ENCODE results near the gene LDHA.
"Not testable (repeated sequence)": the region's sequence is repeated elsewhere in the genome, so short reads cannot be mapped to it uniquely, and the experiment has no call there.

Gene LDHA

GRCh38 chr11:18394928-18395734 lies 768 bp downstream of the LDHA start:
- DNase-seq: peak; percentile 31

- DNase-seq: peak; percentile 99
These were observed 1.6 kb downstream of the LDHA start for GRCh38 chr11:18395735-18396504.

GRCh38 chr11:18397921-18398320 lies 3.6 kb downstream of the LDHA start:
- no peak for DNase-seq

GRCh38 chr11:18401077-18401476 lies 6.7 kb downstream of the LDHA start:
- not testable (repeated sequence) for DNase-seq

- no peak for DNase-seq
These were observed 9.7 kb downstream of the LDHA start for GRCh38 chr11:18404062-18404461.

- not testable (repeated sequence) for DNase-seq
These were observed 13.0 kb downstream of the LDHA start for GRCh38 chr11:18407400-18407799.

GRCh38 chr11:18408558-18409291 lies 14.4 kb downstream of the LDHA start:
- DNase-seq: peak; percentile 24

- DNase-seq: no peak
These were observed 22.1 kb downstream of the LDHA start for GRCh38 chr11:18416459-18416858.

- DNase-seq: no peak
These were observed 24.7 kb downstream of the LDHA start for GRCh38 chr11:18419040-18419439.

- DNase-seq: no peak
These were observed 25.7 kb downstream of the LDHA start for GRCh38 chr11:18420067-18420466.

- DNase-seq: no peak
These were observed 32.9 kb downstream of the LDHA start for GRCh38 chr11:18427240-18427639.

- DNase-seq: no peak
These were observed 35.0 kb downstream of the LDHA start for GRCh38 chr11:18429332-18429731.

GRCh38 chr11:18438691-18439090 lies 44.3 kb downstream of the LDHA start:
- no peak for DNase-seq

GRCh38 chr11:18449251-18449650 lies 54.9 kb downstream of the LDHA start:
- DNase-seq: no peak

- DNase-seq: no peak
These were observed 58.6 kb downstream of the LDHA start for GRCh38 chr11:18452927-18453326.

- no peak for DNase-seq
These were observed 61.5 kb downstream of the LDHA start, which contains the start of gene LDHAL6A for GRCh38 chr11:18455686-18456372. Gene LDHAL6A (plus strand): TSS chr11:18455856. CDS start chr11:18456681, 825 bp downstream.

GRCh38 chr11:18457450-18457849 lies 63.1 kb downstream of the LDHA start:
- DNase-seq: no peak
